GM21526 (cell line): Measurements from ENCODE around the gene TRIP10.
A peak's percentile ranks its signal among the peaks of the same experiment; 100 is the strongest.

Source experiments
- ATAC-seq: cut with Tn5 transposase; IDR thresholded peaks from one replicate; pipeline ENCODE4 v1.9.1; 2021; ENCODE audit warnings: moderate library complexity; ENCODE audit not compliant: unreplicated experiment, low FRiP score

The TRIP10 gene

DNA sequence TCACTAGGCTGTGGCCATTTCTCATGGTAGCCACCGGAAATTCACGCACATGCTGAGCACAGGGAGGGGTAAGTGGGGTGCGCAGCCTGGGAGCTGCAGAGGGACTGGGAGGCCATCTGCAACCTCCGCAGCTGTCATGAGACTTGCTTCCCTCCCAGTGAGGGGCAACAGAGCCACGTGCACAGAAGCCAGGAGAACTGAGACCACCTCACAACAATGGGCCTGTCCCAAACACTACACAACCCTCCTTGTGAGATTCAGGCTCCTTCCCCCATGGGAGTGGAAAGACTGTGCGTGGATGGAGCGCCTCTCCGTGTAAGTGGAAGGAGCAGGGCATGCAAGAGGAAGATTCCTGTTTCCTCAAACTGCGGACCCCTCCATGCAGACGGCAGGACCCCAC, 27.9 kb upstream of the TRIP10 start:
- no peak for ATAC-seq

DNA sequence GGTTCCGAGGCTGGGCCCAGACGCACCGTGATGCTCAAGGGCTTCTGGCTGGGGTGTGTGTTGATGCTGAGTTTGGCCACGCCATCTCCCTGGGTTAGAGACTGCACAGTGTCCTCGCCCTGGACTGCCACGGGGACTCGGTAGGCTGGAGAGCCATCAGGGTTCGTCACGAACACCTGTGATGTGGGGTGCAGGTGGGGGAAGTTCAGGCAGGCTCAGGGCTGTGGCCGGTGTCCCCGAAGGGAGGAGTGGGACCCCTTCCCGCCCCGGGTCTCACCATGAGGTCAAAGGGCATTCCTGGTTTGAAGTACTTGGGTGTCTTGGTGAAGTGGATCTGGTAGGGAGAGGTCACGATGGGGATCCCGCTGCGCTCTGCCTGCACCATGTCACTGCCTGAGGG, 27.2 kb upstream of the TRIP10 start:
- no peak for ATAC-seq

DNA sequence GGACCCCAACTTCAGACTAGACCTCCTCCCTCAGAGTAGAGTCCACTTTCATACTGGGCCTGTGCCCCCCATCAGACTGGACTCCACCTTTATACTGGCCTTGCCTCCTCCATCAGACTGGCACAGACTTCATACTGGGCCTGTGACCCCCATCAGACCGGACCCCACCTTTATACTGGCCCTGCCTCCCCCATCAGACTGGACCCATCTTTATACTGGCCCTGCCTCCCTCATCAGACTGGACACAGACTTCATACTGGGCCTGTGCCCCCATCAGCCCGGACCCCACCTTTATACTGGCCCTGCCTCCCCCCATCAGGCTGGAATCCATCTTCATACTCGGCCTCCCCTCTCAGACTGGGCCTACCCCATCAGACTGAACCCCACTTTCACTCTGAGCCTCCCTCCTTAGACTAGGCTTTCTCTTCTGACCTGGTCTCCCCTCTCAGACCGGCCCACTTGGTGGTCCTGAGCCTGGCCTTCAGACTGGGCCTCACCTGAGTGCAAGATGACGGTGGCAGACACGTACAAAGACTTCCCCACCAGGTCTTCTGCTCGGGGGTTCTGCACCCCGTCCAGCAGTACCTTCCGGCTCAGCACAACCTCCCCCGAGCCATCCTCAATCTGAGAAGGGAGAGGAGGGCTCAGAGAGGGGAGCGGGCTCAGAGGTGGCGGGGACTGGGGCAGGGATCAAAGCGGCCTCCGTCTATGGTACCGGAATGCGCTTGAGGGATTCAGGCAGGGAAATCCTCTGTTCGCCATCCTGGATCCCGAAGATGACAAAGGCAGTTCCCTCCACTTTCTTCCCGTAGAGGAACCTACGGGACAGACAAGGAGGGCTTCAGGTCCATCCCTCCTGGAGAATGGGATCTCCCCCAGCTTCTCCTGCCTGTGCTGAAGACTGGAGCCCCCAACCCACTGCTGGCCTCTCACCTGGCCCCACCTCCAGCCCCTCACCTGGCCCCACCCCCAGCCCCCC, 26.5 kb upstream of the TRIP10 start:
- ATAC-seq: no peak

DNA sequence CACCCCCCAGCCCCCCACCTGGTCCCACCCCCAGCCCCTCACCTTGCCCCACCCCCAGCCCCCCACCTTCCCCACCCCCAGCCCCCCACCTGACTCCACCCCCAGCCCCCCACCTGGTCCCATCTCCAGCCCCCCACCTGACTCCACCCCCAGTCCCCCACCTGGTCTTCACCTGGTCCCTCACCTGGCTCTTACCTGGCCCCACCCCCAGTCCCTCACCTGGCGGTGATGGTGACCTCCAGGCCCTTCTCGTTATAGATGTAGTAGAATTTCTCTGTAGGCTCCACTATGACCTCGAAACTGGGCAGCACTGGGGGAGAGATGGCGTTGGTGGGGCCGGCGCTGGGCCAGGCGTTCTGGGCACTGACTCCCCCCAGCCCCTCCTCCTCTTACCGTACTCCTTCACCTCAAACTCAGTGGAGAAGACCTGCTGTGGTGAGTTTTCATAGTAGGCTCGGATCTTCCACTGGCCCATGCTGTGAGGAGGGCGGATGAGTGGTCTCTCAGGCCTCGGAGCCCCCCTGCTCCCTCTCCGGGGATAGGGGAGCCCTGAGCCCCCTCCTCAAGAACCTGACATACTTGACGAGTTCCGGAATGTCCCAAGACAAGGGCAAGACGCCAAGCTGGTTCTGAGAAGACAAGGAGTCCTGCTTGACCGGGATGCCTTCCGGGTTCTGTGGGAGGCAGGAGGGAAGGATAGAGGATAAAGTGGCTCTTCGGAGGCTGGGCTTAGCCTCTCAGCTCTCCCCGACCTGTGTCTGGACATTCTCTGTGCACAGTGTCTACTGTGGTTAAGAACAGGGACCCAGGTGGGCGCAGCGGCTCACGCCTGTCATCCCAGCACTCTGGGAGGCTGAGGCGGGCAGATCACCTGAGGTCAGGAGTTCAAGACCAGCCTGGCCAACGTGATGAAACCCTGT, 25.4 kb upstream of the TRIP10 start:
- ATAC-seq: no peak

DNA sequence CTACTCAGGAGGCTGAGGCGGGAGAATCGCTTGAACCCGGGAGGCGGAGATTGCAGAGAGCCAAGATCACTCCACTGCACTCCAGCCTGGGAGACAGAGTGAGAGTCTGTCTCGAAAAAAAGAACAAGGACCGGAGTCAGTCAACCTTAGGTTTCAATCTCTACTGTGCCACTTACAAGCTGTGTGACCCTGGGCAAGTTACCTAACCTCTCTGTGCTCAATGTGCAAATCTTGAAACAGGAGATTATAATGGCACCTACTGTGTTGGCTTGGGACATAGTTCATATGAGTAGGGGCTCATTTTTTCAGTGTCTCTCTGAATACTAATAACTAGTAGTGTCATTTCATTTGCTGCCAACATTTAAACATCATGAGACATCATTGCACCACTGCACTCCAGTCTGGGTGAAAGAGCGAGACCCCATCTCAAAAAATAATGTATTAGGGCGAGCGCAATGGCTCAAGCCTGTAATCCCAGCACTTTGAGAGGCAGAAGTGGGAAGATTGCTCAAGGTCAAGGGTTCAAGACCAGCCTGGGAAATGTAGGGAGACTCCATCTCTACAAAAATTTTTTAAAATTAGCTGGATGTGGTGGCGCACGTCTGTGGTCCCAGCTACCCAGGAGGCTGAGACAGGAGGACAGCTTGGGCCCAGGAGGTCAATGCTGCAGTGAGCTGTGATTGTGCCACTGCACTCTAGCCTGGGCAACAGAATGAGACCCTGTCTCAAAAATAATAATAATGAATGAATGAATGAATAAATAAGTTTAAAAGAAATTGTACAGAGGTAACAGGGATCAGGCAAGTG, 24.5 kb upstream of the TRIP10 start:
- no peak for ATAC-seq

DNA sequence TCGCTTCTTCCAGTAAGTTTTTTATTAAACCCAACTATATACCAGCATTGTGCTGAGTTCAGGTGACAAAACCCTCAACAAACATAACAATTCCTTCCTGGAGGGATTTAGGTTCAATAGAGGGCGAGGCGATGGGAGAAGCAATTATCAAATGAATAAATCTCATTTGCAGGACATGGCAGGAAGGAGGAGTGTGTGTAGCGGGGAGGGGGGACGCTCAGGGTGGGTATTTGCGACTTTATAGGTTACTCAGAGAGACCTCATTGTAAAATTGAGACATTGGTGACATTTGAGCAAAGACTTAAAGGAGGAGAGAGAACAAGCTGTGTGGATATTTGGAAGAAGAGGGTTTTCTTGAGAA, 22.9 kb upstream of the TRIP10 start:
- no peak for ATAC-seq

DNA sequence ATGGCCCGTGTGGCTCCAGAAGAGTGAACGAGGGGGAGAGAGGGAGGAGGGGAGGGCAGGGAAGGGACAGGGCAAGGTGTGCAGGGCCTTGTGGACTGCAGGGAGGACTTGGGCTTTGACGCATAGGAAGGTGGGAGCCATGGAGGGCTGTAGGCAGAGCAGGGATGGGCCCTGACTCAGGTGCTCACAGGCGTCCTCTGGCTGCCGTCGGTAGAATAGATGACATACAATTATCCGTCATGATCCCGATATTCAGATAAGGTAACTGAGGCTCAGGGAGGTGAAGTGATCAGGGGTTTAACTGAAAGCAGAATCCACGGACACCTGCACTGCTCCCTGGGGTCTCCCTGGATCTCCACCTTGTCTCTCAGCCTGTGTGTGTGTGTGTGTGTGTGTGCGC, 22.4 kb upstream of the TRIP10 start:
- ATAC-seq: no peak

DNA sequence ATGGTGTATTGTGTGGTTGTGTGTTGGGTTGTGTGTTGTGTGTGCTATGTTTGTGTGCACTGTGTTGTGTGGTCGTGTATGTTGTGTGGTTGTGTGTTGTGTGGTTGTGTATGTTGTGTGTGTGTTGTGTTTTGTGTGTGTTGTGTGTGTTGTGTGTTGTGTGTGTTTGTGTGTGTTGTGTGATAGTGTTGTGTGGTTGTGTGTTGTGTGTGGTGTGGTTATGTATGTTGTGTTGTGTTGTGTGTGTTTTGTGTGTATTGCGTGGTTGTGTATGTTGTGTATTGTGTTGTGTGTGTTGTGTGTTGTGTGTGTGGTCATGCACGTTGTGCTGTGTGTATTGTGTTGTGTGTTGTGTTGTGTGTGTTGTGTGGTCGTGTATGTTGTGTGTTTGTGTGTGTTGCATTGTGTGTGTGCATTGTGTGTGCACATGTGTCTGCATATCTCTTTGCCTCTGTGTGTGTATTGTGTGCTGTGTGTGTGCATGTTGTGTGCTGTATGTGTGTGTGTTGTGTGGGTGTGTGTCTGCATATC, 22.0 kb upstream of the TRIP10 start:
- no peak for ATAC-seq

DNA sequence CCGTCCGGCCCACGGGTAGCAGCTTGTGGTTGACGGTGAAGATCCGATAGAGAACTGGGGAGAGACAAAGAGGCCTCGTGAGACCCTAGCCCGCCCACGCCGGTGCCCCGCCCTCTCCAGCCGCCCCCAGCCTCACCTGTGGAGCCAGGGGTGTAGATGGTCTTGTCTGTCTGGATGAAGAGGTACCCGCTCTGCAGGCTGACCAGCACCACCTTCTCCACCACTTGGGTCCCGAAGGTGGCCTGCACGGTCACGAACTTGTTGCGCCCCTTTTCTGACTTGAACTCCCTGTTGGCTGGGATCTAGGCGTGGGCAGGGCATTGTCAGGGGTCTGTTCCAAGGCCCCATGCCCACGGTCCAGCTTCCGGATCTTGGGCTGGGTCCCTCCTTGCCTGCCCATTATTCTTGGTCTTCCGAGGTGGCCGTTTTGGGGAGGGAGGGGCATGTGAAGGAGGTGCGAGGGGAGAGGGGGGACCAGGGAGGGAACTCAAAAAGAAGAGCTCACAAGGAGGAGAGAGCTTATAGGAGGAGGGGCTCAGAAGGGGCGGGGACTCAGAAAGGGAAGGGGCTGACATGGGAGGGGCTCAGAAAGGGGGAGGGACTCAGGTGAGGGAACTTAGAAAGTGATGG, 21.3 kb upstream of the TRIP10 start:
- no peak for ATAC-seq

DNA sequence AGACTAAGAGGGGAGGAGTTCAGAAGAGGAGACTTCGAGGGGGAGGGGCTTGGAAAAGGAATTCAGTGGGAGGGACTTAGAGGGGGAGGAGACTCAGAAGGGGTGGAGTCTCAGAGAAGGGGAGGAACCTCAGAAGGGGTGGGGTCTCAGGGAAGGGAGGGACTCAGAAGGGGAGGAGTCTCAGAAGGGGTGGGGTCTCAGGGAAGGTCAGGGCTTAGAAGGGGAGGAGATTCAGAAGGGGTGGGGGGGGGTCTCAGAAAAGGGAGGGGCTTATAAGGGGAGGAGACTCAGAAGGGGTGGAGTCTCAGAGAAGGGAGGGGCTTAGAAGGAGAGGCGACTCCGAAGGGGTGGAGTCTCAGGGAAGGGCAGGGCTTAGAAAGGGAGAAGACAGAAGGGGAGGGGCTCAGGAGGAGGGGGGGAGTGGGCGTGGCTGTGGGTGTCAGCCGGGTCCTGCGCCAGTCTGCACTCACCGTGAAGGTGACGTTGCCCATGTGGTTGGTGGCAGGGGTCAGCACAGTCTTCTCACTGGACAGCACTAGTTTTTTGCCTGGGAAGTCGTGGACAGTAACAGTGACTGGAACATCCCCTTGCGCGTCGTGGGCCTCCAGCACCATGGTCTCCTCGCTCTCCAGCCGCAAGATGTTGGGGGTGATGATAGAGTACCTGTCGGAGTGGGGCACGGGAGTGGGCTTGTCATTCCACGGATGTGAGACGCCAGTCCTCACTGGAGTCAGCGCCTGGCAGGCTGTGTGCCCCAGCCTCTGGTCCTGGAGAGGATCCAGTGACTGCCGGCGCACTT, 20.5 kb upstream of the TRIP10 start:
- ATAC-seq: no peak

DNA sequence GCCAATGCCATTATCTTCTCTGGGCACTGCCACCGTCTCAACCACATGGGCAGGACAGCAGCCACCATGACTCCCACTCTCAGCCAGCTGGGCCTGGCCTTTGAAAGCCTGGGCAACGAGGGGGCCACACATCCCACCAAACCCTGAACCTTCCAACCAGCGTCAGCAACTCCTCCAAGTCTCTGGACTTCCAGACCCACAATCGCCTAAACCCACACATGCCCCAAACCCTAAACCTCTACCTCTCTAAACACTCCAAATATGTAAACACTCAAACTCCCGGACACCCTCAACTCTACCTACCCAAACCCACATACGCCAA, 20.0 kb upstream of the TRIP10 start:
- no peak for ATAC-seq

DNA sequence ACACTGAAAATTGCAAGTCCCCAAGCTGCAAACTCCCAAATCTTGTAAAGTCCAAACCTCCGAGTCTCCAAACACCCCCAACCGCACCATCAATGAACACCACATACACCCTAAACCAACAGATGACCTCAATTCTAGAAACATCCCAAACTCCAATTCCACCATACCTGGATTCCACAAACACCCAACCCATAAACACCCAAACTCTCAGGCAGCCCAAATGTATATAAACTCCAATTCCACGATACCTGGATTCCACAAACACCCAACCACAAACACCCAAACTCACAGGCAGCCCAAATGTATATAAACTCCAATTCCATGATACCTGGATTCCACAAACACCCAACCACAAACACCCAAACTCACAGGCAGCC, 19.5 kb upstream of the TRIP10 start:
- ATAC-seq: no peak

DNA sequence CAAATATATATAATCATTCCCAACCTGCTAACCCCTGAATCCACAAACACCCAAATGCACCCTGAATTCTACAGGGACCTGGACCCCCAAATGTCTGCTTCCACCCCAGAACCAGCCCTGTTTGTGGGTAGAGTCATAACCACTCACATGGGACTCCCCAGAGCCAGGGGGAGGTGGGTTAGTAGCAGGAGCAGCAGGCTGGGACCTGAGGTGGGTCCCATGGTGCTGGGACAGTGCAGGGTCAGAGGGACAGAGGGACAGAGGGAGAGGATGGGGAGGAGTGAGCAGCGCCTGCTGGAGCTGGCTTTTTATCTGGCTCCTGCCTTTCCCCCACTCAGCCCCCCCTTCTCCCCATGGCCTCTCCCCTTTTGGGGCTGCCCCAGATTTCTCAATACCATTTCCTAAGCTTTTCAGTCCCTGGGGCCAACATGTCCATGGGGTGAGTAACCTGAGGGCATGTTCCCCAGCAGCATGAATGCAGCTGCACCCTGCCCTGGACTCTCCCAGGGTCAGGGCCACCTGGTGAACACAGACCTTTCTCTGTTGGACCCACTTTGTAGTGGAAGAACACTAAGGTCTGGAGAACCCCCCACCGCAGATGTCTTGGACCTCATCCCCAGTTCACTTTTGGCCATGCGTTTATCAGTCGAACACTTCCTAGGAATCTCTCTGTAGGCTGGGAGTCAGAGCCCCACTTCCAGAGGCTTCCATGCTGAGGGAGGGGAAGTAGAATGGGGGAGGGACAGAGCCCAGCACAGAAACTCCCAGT, 18.9 kb upstream of the TRIP10 start, which contains the start of gene C3:
Gene C3 (minus strand): TSS at position 282 of the 769 bp plus-strand sequence. CDS start 61 bp downstream, at position 221.
- ATAC-seq: no peak

DNA sequence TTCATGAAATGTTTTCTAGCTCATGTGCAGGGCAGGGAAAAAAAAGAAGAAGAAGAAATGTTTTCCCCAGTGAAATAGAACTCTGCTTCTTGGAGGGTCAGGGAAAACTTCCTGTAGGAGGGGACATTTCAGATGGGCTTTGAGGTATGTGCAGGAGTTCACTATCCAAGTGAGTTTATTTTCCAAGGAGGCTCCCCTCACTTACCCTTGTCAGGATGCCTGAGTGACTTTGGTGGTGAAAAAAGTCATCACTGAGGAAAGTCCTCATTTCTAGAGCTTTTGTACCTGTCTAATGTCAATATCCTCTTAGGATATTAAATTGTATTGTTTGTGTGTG, 18.4 kb upstream of the TRIP10 start:
- ATAC-seq: no peak

DNA sequence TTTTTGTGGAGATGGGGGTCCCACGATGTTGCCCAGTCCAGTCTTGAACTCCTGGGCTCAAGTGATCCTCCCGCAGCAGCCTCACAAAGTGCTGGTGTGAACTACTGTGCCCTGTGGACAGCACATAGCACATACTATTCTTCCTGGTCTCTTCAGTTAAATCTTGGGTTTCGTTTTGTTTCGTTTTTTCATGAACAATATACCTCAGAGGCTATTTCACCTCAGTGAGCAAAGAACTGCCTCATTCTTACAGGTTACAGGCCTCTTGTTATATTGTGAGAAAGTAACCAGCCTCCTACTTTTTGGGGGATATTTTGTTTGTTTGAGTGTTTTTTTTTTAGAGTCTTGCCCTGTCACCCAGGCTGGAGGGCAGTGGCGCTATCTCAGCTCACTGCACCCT, 17.7 kb upstream of the TRIP10 start:
- ATAC-seq: peak; percentile 43

DNA sequence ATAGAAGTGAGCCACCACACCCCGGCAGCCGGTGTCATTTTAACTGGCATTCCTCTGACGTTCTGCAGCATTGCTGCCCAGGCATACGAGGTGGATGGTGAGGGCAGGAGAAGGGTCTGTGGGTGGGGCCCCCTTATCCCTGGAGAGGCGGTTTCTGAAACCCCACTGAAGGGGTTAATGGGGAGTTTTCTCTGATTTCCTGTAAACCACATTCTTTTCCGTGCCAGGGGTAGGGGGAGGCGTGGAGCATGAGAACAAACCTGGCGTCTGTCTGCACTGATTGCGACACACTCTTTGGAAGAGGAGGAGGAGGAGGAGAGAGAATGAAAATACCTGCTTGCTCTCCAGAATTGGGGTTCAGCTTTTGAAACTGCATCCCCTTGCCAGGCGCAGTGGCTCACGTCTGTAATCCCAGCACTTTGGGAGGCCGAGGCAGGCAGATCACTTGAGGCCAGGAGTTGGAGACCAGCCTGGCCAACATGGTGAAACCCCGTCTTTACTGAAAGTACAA, 16.3 kb upstream of the TRIP10 start:
- ATAC-seq: no peak

DNA sequence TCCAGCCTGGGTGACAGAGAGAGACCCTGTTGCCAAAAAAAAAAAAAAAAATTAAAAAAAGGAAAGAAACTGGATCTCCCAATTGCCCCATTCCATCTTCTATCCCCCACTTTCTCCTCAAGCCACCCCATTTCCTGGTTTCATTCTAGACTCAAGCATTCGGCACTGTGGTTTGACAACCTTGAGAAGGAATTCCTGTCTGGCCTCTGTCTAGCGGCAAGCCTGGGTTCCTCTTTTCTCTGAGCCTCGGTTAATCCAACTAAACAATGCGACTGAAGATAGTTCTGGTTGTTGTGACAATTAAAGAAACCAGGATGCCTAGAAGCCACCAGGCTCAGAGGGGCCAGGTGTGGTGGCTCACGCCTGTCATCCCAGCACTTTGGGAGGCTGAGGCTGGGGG, 15.7 kb upstream of the TRIP10 start:
- no peak for ATAC-seq
